ENCODE measurements around the gene UBL7. TPM values are rescaled to one million over a fixed set of nuclear protein-coding genes. Genes with fewer than 3 reads are reported as not detected.

The UBL7 gene
- total RNA-seq, 1 experiment from 2014 or later = 47.5 TPM

- H2BK12ac ChIP-seq (ENCODE audit: insufficient read length, low read depth, low read length) = no peak overlapping the region
- H3K27ac ChIP-seq (ENCODE audit: insufficient read length, low read depth, low read length) = no peak overlapping the region
- H3K9ac ChIP-seq (ENCODE audit: extremely low read depth, insufficient read length, low read length) = no peak overlapping the region
- no peak overlapping the region for H3K14ac ChIP-seq (ENCODE audit: insufficient read depth, low read length)
- H2AK5ac ChIP-seq (ENCODE audit: insufficient read length, low read length) = no peak overlapping the region
- H2BK120ac ChIP-seq (ENCODE audit: low read depth, low read length, poor library complexity, severe bottlenecking) = no peak overlapping the region
- H3K23ac ChIP-seq (ENCODE audit: insufficient read length, low read depth, low read length) = no peak overlapping the region
- H3K56ac ChIP-seq (ENCODE audit: insufficient read length, low read depth, low read length) = no peak overlapping the region
- no peak overlapping the region for H3K4me2 ChIP-seq (ENCODE audit: insufficient read depth, insufficient read length, low read length)
- no peaks in the 10 kb centered on the region for H3K79me2 ChIP-seq (ENCODE audit: insufficient read depth, low read length)
- DNase-seq = no peak
- H2BK20ac ChIP-seq (ENCODE audit: low read depth, low read length, poor library complexity, severe bottlenecking) = no peak overlapping the region
- H3T11ph ChIP-seq (ENCODE audit: low read length) = no peak overlapping the region
- H4K5ac ChIP-seq (ENCODE audit: insufficient read length, low read depth, low read length) = no peak overlapping the region
- no peak overlapping the region for H2BK15ac ChIP-seq (ENCODE audit: low read depth, low read length)
- H3K27me3 Mint-ChIP-seq (ENCODE audit: low read depth) = peaks cover 23% of the 10 kb centered on the region
- H3K4me1 ChIP-seq (ENCODE audit: insufficient read depth, low read length) = peaks cover 3% of the 10 kb centered on the region; the same call in 1 of the 2 replicates
- no peak for TF ChIP-seq CTCF (conservative IDR thresholded peaks at IDR 0.05)
- no peak overlapping the region for H3K18ac ChIP-seq (ENCODE audit: insufficient read length, low read depth, low read length)
- no peak overlapping the region for H2BK5ac ChIP-seq (ENCODE audit: insufficient read length, low read length)
- H3K36me3 Mint-ChIP-seq (ENCODE audit: insufficient read depth in 1 of 3, low read depth in 3 of 3) = no peaks in the 10 kb centered on the region
- H3K23me2 ChIP-seq (ENCODE audit: insufficient read length, low read depth, low read length, poor library complexity, severe bottlenecking) = no peaks in the 10 kb centered on the region
- no peaks in the 10 kb centered on the region for H3K27me3 ChIP-seq (ENCODE audit: insufficient read depth, low read length)
- H3K4me3 Mint-ChIP-seq = no peak overlapping the region
- no peak overlapping the region for H3K4ac ChIP-seq (ENCODE audit: low read depth, low read length)
- H4K8ac ChIP-seq (replicated peaks; ENCODE audit: insufficient read length, low read depth, low read length) = no peak overlapping the region
- no peak overlapping the region for H3K27ac Mint-ChIP-seq
- no peaks in the 10 kb centered on the region; a peak in 1 of 5 replicates for H3K9me3 Mint-ChIP-seq
- no peak overlapping the region for H4K91ac ChIP-seq (ENCODE audit: insufficient read length, low read depth, low read length)
- no peaks in the 10 kb centered on the region for H3K9me3 ChIP-seq (ENCODE audit: control insufficient read depth, low read depth, low read length)
- H3K79me1 ChIP-seq (ENCODE audit: insufficient read depth, low read depth, low read length, poor library complexity, severe bottlenecking) = no peaks in the 10 kb centered on the region
- H4K20me1 ChIP-seq (ENCODE audit: control insufficient read depth, insufficient read depth, insufficient read length) = no peaks in the 10 kb centered on the region
- no CpG with 5 or more reads among the region's 2 CpGs for WGBS (ENCODE audit: extremely low coverage, insufficient read length, low lambda C conversion rate)
- H3K4me1 Mint-ChIP-seq = peaks cover 18 to 19% of the 10 kb centered on the region in 2 experiments
- no peak overlapping the region for H2AFZ ChIP-seq (ENCODE audit: low read length)
These were observed 22.8 kb downstream of the UBL7 start for GRCh38 chr15:74438206-74438605.

All from H9 (cell line).